ENCODE data around the gene PGGT1B. TPM values are rescaled to one million over a fixed set of nuclear protein-coding genes. Genes with fewer than 3 reads are reported as not detected.

Gene PGGT1B
- total RNA-seq, 4 donors from 2014 or later, result 8.7 to 16.5 (median 14.8) TPM

DNA sequence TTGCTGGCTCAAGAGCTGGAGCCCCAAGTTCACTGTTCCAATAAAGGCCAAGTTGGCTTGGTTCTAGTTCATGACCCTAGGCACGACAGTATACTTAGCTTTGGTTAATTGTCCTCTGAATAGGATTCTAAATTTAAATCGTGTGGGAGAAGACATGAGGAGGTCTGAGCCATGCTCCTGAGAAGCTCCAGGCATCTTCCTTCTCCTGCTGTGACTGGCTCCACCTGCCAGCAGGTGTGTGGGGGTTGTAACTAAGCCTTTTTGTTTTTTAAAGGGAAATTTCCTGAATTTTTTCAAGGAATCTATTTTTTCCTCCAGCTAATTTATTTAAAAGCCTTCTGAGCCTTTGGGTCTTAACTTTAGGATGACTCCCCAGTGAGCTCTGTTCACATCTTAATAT lies 72.8 kb downstream of the PGGT1B start:
- intact Hi-C loops (cut with DNase I; ENCODE audit: low total_unique reads), result no loop called here
- TF ChIP-seq CTCF (IDR thresholded peaks at IDR 0.05) (no peak), POLR2A (IDR thresholded peaks at IDR 0.05) (no peak)
- H3K4me3 ChIP-seq (ENCODE audit: low read depth, poor library complexity, severe bottlenecking), result no peak overlapping the region
- DNase-seq (ENCODE audit: low spot score in 2 of 2), result no peak
- WGBS, 2 donors, result 52 to 57% methylated on average over 2 of the region's 2 CpGs

GRCh38 chr5:115186794-115187193 lies 75.9 kb downstream of the PGGT1B start:
- intact Hi-C loops (cut with DNase I; ENCODE audit: low total_unique reads), result no loop called here
- no peak overlapping the region for H3K4me3 ChIP-seq (ENCODE audit: low read depth, poor library complexity, severe bottlenecking)
- TF ChIP-seq CTCF (IDR thresholded peaks at IDR 0.05), result no peak
- DNase-seq (ENCODE audit: low spot score in 2 of 2), result no peak

GRCh38 chr5:115184770-115185169 lies 77.9 kb downstream of the PGGT1B start:
- DNase-seq (ENCODE audit: low spot score in 2 of 2), result no peak
- 60 to 62% methylated on average over 2 of the region's 2 CpGs for WGBS, 2 donors
- no peak overlapping the region for H3K4me3 ChIP-seq (ENCODE audit: low read depth, poor library complexity, severe bottlenecking)
- intact Hi-C loops (cut with DNase I; ENCODE audit: low total_unique reads), result no loop called here
- TF ChIP-seq CTCF (IDR thresholded peaks at IDR 0.05) (no peak), POLR2A (IDR thresholded peaks at IDR 0.05) (no peak)

GRCh38 chr5:115181757-115182156 lies 80.9 kb downstream of the PGGT1B start:
- DNase-seq (ENCODE audit: low spot score in 2 of 2), result no peak
- TF ChIP-seq POLR2A (IDR thresholded peaks at IDR 0.05) (no peak), CTCF (IDR thresholded peaks at IDR 0.05) (no peak)
- intact Hi-C loops (cut with DNase I; ENCODE audit: low total_unique reads), result no loop called here
- no peak overlapping the region for H3K4me3 ChIP-seq (ENCODE audit: low read depth, poor library complexity, severe bottlenecking)

DNA sequence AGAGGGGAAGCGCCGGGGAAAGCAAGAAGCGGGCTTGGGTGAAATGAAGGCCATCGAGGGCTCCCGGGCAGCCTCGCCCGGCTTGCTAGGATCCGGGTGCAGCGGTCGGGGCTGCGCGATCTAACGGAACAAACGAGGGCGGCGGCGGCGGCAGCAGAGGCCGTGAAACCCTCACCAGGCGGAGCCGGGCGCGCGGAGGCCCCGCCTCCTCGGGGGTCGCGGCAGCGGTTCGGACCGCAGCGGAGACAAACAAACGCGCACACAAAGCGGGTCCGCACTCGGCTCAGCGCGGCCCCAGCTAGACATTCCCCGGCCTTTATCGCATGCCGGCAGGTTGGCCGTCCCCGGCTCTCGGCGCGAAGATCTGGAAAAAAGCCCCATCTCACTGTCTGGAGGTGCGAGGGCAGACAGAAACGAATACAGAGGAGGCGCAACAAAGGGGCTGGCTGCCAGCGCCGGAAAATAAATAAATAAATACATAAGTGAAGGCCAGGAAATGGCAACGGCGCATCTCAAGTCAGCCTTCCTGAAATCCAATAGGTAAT lies 82.4 kb downstream of the PGGT1B start:
- no peak for DNase-seq (ENCODE audit: low spot score in 2 of 2)
- WGBS, 2 donors, result 2% methylated on average over 45 to 54 of the region's 54 CpGs
- TF ChIP-seq POLR2A (IDR thresholded peaks at IDR 0.05) (no peak), CTCF (IDR thresholded peaks at IDR 0.05) (no peak)
- peak overlapping the region; percentile 29 for H3K4me3 ChIP-seq (ENCODE audit: low read depth, poor library complexity, severe bottlenecking)
- intact Hi-C loops (cut with DNase I; ENCODE audit: low total_unique reads), result no loop called here

DNA sequence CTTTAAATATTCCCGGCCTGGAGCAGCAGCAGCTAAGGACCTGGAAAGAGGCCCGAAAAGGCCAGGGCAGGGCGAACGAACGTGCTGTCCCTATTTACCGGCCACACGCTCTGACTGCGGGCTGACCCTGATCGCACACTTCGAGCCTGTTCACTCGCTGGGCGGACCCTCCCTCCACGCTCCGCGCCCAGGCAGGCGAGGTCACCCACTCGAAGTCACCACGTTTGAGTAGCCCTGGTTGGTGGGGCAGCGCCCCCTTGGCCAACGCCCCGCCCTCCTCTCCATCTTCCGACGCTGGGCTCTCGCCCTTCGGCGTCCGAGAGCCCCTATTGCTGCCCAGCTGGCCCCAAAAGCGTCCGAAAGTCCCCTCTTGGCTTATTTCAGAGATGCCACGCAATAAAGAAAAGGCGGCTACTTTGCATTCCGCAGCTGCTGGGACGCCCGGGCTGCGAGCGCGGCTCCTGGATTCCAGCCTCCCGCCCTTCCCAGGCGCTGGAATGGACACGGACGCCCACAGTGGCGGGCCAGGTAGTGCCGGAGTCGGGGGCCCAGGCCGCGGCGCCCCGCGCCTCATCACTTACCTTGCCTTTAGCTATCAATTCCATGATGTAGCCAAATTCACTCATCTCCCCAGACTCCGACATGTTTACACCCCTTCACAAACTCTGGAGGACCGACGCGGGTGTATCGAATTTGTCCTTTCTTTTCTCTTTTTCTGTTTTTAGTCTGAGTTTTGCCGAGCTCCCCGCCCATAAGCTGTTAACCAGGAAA lies 83.1 kb downstream of the PGGT1B start:
- WGBS, 2 donors, result 4 to 5% methylated on average over 54 to 55 of the region's 56 CpGs
- DNase-seq (ENCODE audit: low spot score in 2 of 2), result no peak
- TF ChIP-seq CTCF (IDR thresholded peaks at IDR 0.05) (no peak), POLR2A (IDR thresholded peaks at IDR 0.05) (no peak)
- intact Hi-C loops (cut with DNase I; ENCODE audit: low total_unique reads), result no loop called here
- peak overlapping the region; percentile 29 for H3K4me3 ChIP-seq (ENCODE audit: low read depth, poor library complexity, severe bottlenecking)

Measured in lower leg skin (tissue), 4 donors.